A673 (cell line): Measurements from ENCODE around the gene LHB. TPM values are rescaled to one million over a fixed set of nuclear protein-coding genes. Genes with fewer than 3 reads are reported as not detected.
"Not testable (repeated sequence)": the region's sequence is repeated elsewhere in the genome, so short reads cannot be mapped to it uniquely, and the experiment has no call there.

Experiments used
- BruUV-seq: library from RNA; stranded (reverse); fragments of 400-500 nt; replicated peaks from 2 replicates; lab custom pipeline; 2021; lab: Mats Ljungman, UMichigan
- CTCF ChIA-PET: fragments of 300-600 bp; sonication (Branson Sonifier 250); formaldehyde crosslinking; loops from one replicate; lab custom pipeline; 2022; ENCODE audit warnings: antibody characterized with exemption; lab: Charles Lee
- POLR2A ChIA-PET: fragments of 300-600 bp; sonication (Branson Sonifier 250); formaldehyde crosslinking; loops from one replicate; lab custom pipeline; 2022; ENCODE audit warnings: antibody characterized with exemption; ENCODE audit not compliant: low non-redundant PET; lab: Charles Lee
- DNase-seq: peaks from one replicate; pipeline ENCODE4 v3.0.0-alpha.2; 2015; ENCODE audit warnings: low spot score
- H3K27ac ChIP-seq: fragments of 200-600 bp; sonication (generic); 2 replicates; pipeline ENCODE4 v1.5.1; 2016; ENCODE audit warnings: mixed run types, low read depth, mild to moderate bottlenecking, mixed read lengths, antibody characterized with exemption, low read length; ENCODE audit not compliant: poor library complexity, severe bottlenecking
- H3K27me3 ChIP-seq: fragments of 200-600 bp; sonication (generic); replicated peaks from 2 replicates; pipeline ENCODE4 v1.6.1; 2017; ENCODE audit warnings: mixed run types, low read depth, mild to moderate bottlenecking, mixed read lengths, antibody characterized with exemption, low read length; ENCODE audit not compliant: insufficient read depth, poor library complexity
- H3K36me3 ChIP-seq: fragments of 200-600 bp; sonication (generic); 2 replicates; pipeline ENCODE4 v1.6.1; 2016; ENCODE audit warnings: mixed run types, mild to moderate bottlenecking, mixed read lengths, antibody characterized with exemption, low read length; ENCODE audit not compliant: insufficient read depth, poor library complexity, severe bottlenecking
- H3K4me1 ChIP-seq: fragments of 200-600 bp; sonication (generic); 2 replicates; pipeline ENCODE4 v1.6.1; 2017; ENCODE audit warnings: mixed run types, mild to moderate bottlenecking, mixed read lengths, antibody characterized with exemption, low read length; ENCODE audit not compliant: insufficient read depth, poor library complexity, severe bottlenecking
- H3K4me3 ChIP-seq: fragments of 200-600 bp; sonication (generic); 2 replicates; pipeline ENCODE4 v1.5.1; 2016; ENCODE audit warnings: low read depth, mixed run types, mild to moderate bottlenecking, mixed read lengths, low read length; ENCODE audit not compliant: poor library complexity, severe bottlenecking
- H3K9me3 ChIP-seq: fragments of 200-600 bp; sonication (generic); 2 replicates; pipeline ENCODE4 v1.6.1; 2016; ENCODE audit warnings: mixed run types, low read depth, mild to moderate bottlenecking, mixed read lengths, antibody characterized with exemption, low read length; ENCODE audit not compliant: poor library complexity, severe bottlenecking
- CTCF ChIP-seq: fragments of 300-800, 200-600 bp; sonication (generic); conservative IDR thresholded peaks from 2 replicates; pipeline ENCODE4 v1.5.1; 2017; ENCODE audit warnings: low read depth, mild to moderate bottlenecking, antibody characterized with exemption, low read length, moderate library complexity, mixed read lengths
- EZH2 ChIP-seq: fragments of 200-600 bp; sonication (generic); IDR thresholded peaks from 2 replicates; pipeline ENCODE4 v1.6.1; 2017; ENCODE audit warnings: borderline replicate concordance, low read depth, mild to moderate bottlenecking, mixed read lengths, antibody characterized with exemption, low read length; ENCODE audit not compliant: poor library complexity, severe bottlenecking
- intact Hi-C: fragments of 100-400 bp; cut with micrococcal nuclease; formaldehyde crosslinking; loops from one replicate; pipeline ENCODE4 v1.10.0; 2022; ENCODE audit not compliant: unreplicated experiment
- total RNA-seq: library from RNA; stranded (reverse); gene quantifications from 2 replicates; pipeline ENCODE4 v1.2.3, GENCODE V29; 2021

The LHB gene
- total RNA-seq, 1 experiment from 2014 or later: not detected

- Histone ChIP-seq H3K36me3 (no peaks in the 10 kb centered on the region), H3K4me3 (no peak overlapping the region), H3K27me3 (no peaks in the 10 kb centered on the region), H3K9me3 (no peaks in the 10 kb centered on the region), H3K4me1 (peaks cover 7% of the 10 kb centered on the region), H3K27ac (no peak overlapping the region)
- no TSS peak for BruUV-seq
- ChIA-PET CTCF (interaction anchor here (0.6 kb wide), 1 partner anchor 37 kb away, joined by 7 read pairs; no protein-coding TSS in a partner anchor), POLR2A (no interaction called here)
- no peak for DNase-seq
- intact Hi-C loops: no loop called here
- TF ChIP-seq CTCF: no peak
- TF ChIP-seq EZH2: no peak
Observed at GRCh38 chr19:49059053-49059452, 42.2 kb upstream of the LHB start.

DNA sequence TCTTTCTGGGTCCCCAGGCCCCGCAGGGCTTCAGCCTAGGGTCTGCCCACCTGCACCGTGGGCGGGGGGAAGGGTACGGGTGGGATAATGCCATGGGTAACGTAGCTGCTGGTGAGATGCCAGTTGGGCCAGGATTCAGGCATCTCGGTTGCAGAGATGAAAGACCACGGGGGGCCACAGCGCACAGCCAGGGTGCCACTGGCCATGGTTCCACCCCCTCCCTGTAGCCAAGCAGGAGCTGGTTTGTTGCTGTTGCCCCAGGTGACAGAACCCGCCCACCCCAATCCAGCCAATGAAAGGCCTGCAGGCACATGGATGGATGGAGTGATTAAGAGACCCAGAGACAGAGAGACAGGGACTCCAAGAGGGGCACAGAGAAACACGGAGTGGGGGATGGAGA lies 41.7 kb upstream of the LHB start:
- Histone ChIP-seq H3K4me1 (peaks cover 7% of the 10 kb centered on the region), H3K27me3 (no peaks in the 10 kb centered on the region), H3K9me3 (no peaks in the 10 kb centered on the region), H3K36me3 (no peaks in the 10 kb centered on the region), H3K27ac (no peak overlapping the region), H3K4me3 (no peak overlapping the region)
- DNase-seq: peak; percentile 54
- no TSS peak for BruUV-seq
- no peak for TF ChIP-seq EZH2
- TF ChIP-seq CTCF: no peak
- ChIA-PET POLR2A (no interaction called here), CTCF (no interaction called here)
- intact Hi-C loops: no loop called here

- BruUV-seq: no TSS peak
Observed at GRCh38 chr19:49057636-49058234, 40.8 kb upstream of the LHB start, which contains the start of gene CGB7. TSS of gene CGB7 (minus strand) at chr19:49057749. CDS start at chr19:49055375, 2,374 bp downstream.

DNA sequence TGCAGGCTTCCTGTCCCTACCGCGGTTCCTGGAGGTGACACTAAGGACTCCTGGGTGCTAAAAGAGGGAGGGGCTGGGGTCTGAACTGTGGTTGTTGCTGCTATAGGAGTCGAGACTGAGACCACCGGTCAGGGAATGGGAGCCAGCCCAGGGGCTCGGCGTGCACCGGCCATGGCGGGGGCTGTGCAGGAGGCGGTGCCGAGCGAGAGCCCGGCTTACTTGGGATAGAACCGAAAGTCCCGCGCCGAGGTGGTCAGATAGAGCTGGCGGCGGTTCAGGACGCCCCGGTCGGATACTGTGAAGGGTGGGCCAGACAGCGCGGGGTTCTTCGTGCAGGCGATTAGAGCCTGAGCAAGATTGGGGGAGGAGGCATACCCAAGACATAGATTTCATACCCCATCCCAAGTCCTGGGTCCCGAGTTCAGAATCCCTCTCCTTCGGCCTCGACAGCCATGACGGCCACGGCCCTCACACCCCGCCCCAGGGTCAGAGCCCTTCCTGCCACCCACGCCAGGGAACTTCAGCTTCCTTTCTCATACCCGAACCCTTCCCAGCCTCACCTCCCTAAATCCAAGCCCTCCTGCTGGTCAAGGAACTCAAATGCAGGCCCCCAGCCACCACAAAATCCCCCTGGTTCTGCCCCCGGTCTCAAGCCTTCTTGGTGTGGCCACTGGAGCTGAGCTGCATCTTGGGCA lies 40.2 kb upstream of the LHB start:
- DNase-seq, POLR2A ChIA-PET, H3K4me1 ChIP-seq, H3K27ac ChIP-seq, H3K36me3 ChIP-seq, H3K27me3 ChIP-seq, intact Hi-C loops, H3K9me3 ChIP-seq, BruUV-seq: not testable (repeated sequence)
- CTCF ChIA-PET: interaction anchor here (0.6 to 0.8 kb wide), 3 partner anchors 14 to 142 kb away, joined by 3 to 4 read pairs (median 3); partner anchors contain the start of gene RUVBL2
- peak overlapping the region; percentile 55 for H3K4me3 ChIP-seq

More at GRCh38 chr19:49057636-49058234, 40.8 kb upstream of the LHB start, which contains the start of gene CGB7:
- Histone ChIP-seq H3K27me3 (no peaks in the 10 kb centered on the region), H3K27ac (no peak within 1 kb of the TSS), H3K36me3 (no peaks in the 10 kb centered on the region), H3K4me1 (peaks cover 7% of the 10 kb centered on the region), H3K4me3 (peak within 1 kb of the TSS; percentile 55), H3K9me3 (no peaks in the 10 kb centered on the region)
- POLR2A ChIA-PET: interaction anchor here (0.5 kb wide), 1 partner anchor 173 kb away, joined by 8 read pairs; no protein-coding TSS in a partner anchor
- TF ChIP-seq EZH2: no peak
- TF ChIP-seq CTCF: no peak
- DNase-seq: peak; percentile 50
- intact Hi-C loops: no loop called here
- CTCF ChIA-PET: no interaction called here
